ENCODE results near the gene CASZ1. TPM values are rescaled to one million over a fixed set of nuclear protein-coding genes. Genes with fewer than 3 reads are reported as not detected.

Gene CASZ1
- total RNA-seq, 1 experiment from 2014 or later = 3.9 TPM

- WGBS (ENCODE audit: extremely low coverage, insufficient read length, low lambda C conversion rate) = no CpG with 5 or more reads among the region's 10 CpGs
Measured at GRCh38 chr1:10814312-10814711, 17.9 kb upstream of the CASZ1 start.

More at GRCh38 chr1:10814312-10814711, 17.9 kb upstream of the CASZ1 start:
- Histone ChIP-seq H2BK5ac (ENCODE audit: insufficient read length, low read length) (no peak overlapping the region), H2AFZ (ENCODE audit: low read length) (no peak overlapping the region), H3K23ac (ENCODE audit: insufficient read length, low read depth, low read length) (no peak overlapping the region), H3K79me1 (ENCODE audit: insufficient read depth, low read depth, low read length, poor library complexity, severe bottlenecking) (no peaks in the 10 kb centered on the region), H2BK120ac (ENCODE audit: low read depth, low read length, poor library complexity, severe bottlenecking) (no peak overlapping the region), H4K20me1 (ENCODE audit: control insufficient read depth, insufficient read depth, insufficient read length) (no peaks in the 10 kb centered on the region), H3K14ac (ENCODE audit: insufficient read depth, low read length) (no peak overlapping the region), H4K5ac (ENCODE audit: insufficient read length, low read depth, low read length) (no peak overlapping the region), H2BK20ac (ENCODE audit: low read depth, low read length, poor library complexity, severe bottlenecking) (no peak overlapping the region), H4K91ac (ENCODE audit: insufficient read length, low read depth, low read length) (no peak overlapping the region), H2AK5ac (ENCODE audit: insufficient read length, low read length) (no peak overlapping the region), H3K18ac (ENCODE audit: insufficient read length, low read depth, low read length) (no peak overlapping the region), H3K27me3 (ENCODE audit: insufficient read depth, low read length) (no peaks in the 10 kb centered on the region), H3K23me2 (ENCODE audit: insufficient read length, low read depth, low read length, poor library complexity, severe bottlenecking) (no peaks in the 10 kb centered on the region), H3T11ph (ENCODE audit: low read length) (no peak overlapping the region), H3K27ac (ENCODE audit: insufficient read length, low read depth, low read length) (no peak overlapping the region), H3K4me2 (ENCODE audit: insufficient read depth, insufficient read length, low read length) (no peak overlapping the region), H4K8ac (replicated peaks; ENCODE audit: insufficient read length, low read depth, low read length) (no peak overlapping the region), H3K4ac (ENCODE audit: low read depth, low read length) (no peak overlapping the region), H2BK15ac (ENCODE audit: low read depth, low read length) (no peak overlapping the region), H3K9me3 (ENCODE audit: control insufficient read depth, low read depth, low read length) (no peaks in the 10 kb centered on the region), H3K79me2 (ENCODE audit: insufficient read depth, low read length) (no peaks in the 10 kb centered on the region), H2BK12ac (ENCODE audit: insufficient read length, low read depth, low read length) (no peak overlapping the region), H3K4me1 (ENCODE audit: insufficient read depth, low read length) (peaks cover 10% of the 10 kb centered on the region; the same call in 1 of the 2 replicates), H3K56ac (ENCODE audit: insufficient read length, low read depth, low read length) (no peak overlapping the region), H3K9ac (ENCODE audit: extremely low read depth, insufficient read length, low read length) (no peak overlapping the region)
- peaks cover 7% of the 10 kb centered on the region for H3K27me3 Mint-ChIP-seq (ENCODE audit: low read depth)
- TF ChIP-seq, protein P1, sequence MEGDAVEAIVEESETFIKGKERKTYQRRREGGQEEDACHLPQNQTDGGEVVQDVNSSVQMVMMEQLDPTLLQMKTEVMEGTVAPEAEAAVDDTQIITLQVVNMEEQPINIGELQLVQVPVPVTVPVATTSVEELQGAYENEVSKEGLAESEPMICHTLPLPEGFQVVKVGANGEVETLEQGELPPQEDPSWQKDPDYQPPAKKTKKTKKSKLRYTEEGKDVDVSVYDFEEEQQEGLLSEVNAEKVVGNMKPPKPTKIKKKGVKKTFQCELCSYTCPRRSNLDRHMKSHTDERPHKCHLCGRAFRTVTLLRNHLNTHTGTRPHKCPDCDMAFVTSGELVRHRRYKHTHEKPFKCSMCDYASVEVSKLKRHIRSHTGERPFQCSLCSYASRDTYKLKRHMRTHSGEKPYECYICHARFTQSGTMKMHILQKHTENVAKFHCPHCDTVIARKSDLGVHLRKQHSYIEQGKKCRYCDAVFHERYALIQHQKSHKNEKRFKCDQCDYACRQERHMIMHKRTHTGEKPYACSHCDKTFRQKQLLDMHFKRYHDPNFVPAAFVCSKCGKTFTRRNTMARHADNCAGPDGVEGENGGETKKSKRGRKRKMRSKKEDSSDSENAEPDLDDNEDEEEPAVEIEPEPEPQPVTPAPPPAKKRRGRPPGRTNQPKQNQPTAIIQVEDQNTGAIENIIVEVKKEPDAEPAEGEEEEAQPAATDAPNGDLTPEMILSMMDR (conservative IDR thresholded peaks at IDR 0.05) = no peak
- H3K4me3 Mint-ChIP-seq = no peak overlapping the region; a peak in 1 of 5 replicates
- H3K27ac Mint-ChIP-seq = no peak overlapping the region
- no peaks in the 10 kb centered on the region; a peak in 1 of 5 replicates for H3K9me3 Mint-ChIP-seq
- H3K36me3 Mint-ChIP-seq (ENCODE audit: insufficient read depth in 1 of 3, low read depth in 3 of 3) = no peaks in the 10 kb centered on the region
- H3K4me1 Mint-ChIP-seq = peaks cover 29 to 51% of the 10 kb centered on the region in 2 experiments
- no peak for DNase-seq

Data from H9 (cell line).